ENCODE measurements around the gene DVL2. TPM values are rescaled to one million over a fixed set of nuclear protein-coding genes. Genes with fewer than 3 reads are reported as not detected.
A peak's percentile ranks its signal among the peaks of the same experiment; 100 is the strongest.

Gene DVL2
- total RNA-seq, 1 donor: 106 TPM

DNA sequence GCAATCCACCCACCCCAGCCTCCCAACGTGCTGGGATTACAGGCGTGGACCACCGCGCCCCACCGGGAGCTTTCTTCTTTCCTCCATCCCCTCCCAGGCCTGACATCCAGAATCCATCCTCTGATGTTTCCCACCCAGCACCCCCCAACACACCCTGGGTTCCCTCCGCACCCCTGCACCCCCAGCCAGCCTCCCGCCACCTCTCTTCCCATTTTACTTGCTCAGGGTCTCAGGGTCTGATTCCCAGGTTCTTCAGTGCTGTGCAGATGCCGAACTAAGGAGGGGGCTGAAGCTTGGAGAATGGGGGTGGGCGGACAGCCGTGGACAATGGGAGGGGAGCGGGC lies 55.4 kb downstream of the DVL2 start:
- H2AFZ ChIP-seq (ENCODE audit: low read length): no peak overlapping the region
- H3K9me3 ChIP-seq (ENCODE audit: low read depth, low read length): no peaks in the 10 kb centered on the region
- no peak for DNase-seq (ENCODE audit: insufficient read length, low spot score, missing footprints)
- TF ChIP-seq, protein P1, sequence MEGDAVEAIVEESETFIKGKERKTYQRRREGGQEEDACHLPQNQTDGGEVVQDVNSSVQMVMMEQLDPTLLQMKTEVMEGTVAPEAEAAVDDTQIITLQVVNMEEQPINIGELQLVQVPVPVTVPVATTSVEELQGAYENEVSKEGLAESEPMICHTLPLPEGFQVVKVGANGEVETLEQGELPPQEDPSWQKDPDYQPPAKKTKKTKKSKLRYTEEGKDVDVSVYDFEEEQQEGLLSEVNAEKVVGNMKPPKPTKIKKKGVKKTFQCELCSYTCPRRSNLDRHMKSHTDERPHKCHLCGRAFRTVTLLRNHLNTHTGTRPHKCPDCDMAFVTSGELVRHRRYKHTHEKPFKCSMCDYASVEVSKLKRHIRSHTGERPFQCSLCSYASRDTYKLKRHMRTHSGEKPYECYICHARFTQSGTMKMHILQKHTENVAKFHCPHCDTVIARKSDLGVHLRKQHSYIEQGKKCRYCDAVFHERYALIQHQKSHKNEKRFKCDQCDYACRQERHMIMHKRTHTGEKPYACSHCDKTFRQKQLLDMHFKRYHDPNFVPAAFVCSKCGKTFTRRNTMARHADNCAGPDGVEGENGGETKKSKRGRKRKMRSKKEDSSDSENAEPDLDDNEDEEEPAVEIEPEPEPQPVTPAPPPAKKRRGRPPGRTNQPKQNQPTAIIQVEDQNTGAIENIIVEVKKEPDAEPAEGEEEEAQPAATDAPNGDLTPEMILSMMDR (IDR thresholded peaks at IDR 0.05; ENCODE audit: extremely low read depth, low read depth, low read length): no peak
- no peak overlapping the region for H3K27ac ChIP-seq (ENCODE audit: low read depth, low read length)
- H3K4me1 ChIP-seq (ENCODE audit: insufficient read depth, low read length): peaks cover 18% of the 10 kb centered on the region
- no peaks in the 10 kb centered on the region for H3K79me2 ChIP-seq (ENCODE audit: insufficient read depth, low read length)
- H3K36me3 ChIP-seq (ENCODE audit: insufficient read depth, low read length): no peaks in the 10 kb centered on the region
- H3K4me3 ChIP-seq (ENCODE audit: insufficient read depth, low read length): no peak overlapping the region
- no peak overlapping the region for H3K4me2 ChIP-seq (ENCODE audit: insufficient read depth, low read length)
- H3K27me3 ChIP-seq (ENCODE audit: insufficient read depth, low read length): peaks cover 4% of the 10 kb centered on the region
- no peaks in the 10 kb centered on the region for H4K20me1 ChIP-seq (ENCODE audit: insufficient read depth, low read length)

GRCh38 chr17:7177954-7178477 lies 56.3 kb downstream of the DVL2 start:
- Histone ChIP-seq H2AFZ (ENCODE audit: low read length) (peak overlapping the region; percentile 79), H3K4me2 (ENCODE audit: insufficient read depth, low read length) (peak overlapping the region; percentile 87), H4K20me1 (ENCODE audit: insufficient read depth, low read length) (no peaks in the 10 kb centered on the region), H3K79me2 (ENCODE audit: insufficient read depth, low read length) (no peaks in the 10 kb centered on the region), H3K27ac (ENCODE audit: low read depth, low read length) (no peak overlapping the region), H3K27me3 (ENCODE audit: insufficient read depth, low read length) (peaks cover 4% of the 10 kb centered on the region), H3K36me3 (ENCODE audit: insufficient read depth, low read length) (no peaks in the 10 kb centered on the region), H3K4me1 (ENCODE audit: insufficient read depth, low read length) (peaks cover 18% of the 10 kb centered on the region), H3K9me3 (ENCODE audit: low read depth, low read length) (no peaks in the 10 kb centered on the region), H3K4me3 (ENCODE audit: insufficient read depth, low read length) (peak overlapping the region; percentile 72)
- TF ChIP-seq, protein P1 (IDR thresholded peaks at IDR 0.05; ENCODE audit: extremely low read depth, low read depth, low read length): no peak
- peak; percentile 69 for DNase-seq (ENCODE audit: insufficient read length, low spot score, missing footprints)

DNA sequence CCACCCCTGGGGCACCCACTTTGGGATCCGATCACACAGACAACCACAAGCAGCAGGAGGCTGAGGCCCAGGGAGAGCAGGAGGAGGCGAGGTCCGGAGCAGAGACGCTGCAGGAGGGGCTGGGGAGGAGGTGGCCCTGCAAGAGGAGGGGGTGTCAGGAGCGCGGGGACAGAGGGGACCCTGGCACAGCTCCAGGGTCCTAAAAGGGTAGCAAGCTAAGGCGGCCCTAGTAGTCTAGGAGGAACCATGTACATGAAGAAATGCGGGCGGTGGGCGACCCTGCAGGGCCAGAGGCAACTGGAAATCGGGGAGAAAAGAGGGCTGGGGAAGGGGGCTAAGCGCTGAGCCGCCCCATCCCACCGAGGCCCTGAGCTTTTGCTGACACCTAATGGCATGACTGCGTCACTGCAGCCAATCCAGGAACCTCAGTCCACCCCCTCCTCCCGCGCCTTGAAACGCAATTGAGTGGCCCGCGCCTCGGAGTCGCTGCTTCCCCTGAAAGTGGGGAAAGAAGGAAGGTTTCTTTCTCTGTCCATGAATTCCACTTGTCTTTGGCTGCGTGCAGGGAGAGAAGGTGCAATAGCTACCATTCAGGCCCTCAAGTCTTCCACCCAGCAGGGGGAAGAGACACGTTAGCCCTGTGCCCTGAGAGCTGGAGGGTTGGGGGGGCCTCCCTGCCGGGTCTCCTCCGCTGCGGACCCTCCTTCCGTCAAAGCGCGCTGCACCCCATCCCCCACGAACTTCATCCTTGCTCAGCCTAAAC lies 56.9 kb downstream of the DVL2 start:
- Histone ChIP-seq H3K4me2 (ENCODE audit: insufficient read depth, low read length) (peak overlapping the region; percentile 87), H3K4me3 (ENCODE audit: insufficient read depth, low read length) (peak overlapping the region; percentile 72), H3K27me3 (ENCODE audit: insufficient read depth, low read length) (peaks cover 4% of the 10 kb centered on the region), H3K9me3 (ENCODE audit: low read depth, low read length) (no peaks in the 10 kb centered on the region), H3K27ac (ENCODE audit: low read depth, low read length) (no peak overlapping the region), H3K4me1 (ENCODE audit: insufficient read depth, low read length) (peaks cover 18% of the 10 kb centered on the region), H2AFZ (ENCODE audit: low read length) (peak overlapping the region; percentile 79), H4K20me1 (ENCODE audit: insufficient read depth, low read length) (no peaks in the 10 kb centered on the region), H3K79me2 (ENCODE audit: insufficient read depth, low read length) (no peaks in the 10 kb centered on the region), H3K36me3 (ENCODE audit: insufficient read depth, low read length) (no peaks in the 10 kb centered on the region)
- peak; percentile 98 for DNase-seq (ENCODE audit: insufficient read length, low spot score, missing footprints)
- TF ChIP-seq, protein P1 (IDR thresholded peaks at IDR 0.05; ENCODE audit: extremely low read depth, low read depth, low read length): peak; percentile 77

DNA sequence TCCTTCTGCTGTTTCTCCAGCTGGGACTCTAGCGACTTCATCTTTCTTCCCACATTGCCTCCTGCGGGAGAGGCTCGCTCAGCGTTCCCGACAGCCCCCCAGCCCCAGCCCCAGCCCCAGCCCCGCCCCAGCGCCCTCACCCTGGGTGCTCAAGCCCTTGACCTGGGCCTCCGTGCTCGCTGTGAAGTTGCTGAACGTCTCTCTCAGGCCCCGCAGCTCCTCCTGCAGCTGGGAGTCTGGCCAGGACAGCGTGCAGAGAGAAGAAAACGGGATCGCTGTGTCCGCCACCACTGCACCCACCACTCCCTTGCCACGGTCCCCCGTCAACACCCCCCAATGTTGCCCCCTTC lies 57.5 kb downstream of the DVL2 start:
- Histone ChIP-seq H3K4me3 (ENCODE audit: insufficient read depth, low read length) (no peak overlapping the region), H4K20me1 (ENCODE audit: insufficient read depth, low read length) (no peaks in the 10 kb centered on the region), H3K36me3 (ENCODE audit: insufficient read depth, low read length) (no peaks in the 10 kb centered on the region), H3K79me2 (ENCODE audit: insufficient read depth, low read length) (no peaks in the 10 kb centered on the region), H3K27ac (ENCODE audit: low read depth, low read length) (no peak overlapping the region), H3K4me2 (ENCODE audit: insufficient read depth, low read length) (peak overlapping the region; percentile 87), H2AFZ (ENCODE audit: low read length) (no peak overlapping the region), H3K27me3 (ENCODE audit: insufficient read depth, low read length) (peaks cover 4% of the 10 kb centered on the region), H3K4me1 (ENCODE audit: insufficient read depth, low read length) (peaks cover 18% of the 10 kb centered on the region), H3K9me3 (ENCODE audit: low read depth, low read length) (no peaks in the 10 kb centered on the region)
- peak; percentile 87 for DNase-seq (ENCODE audit: insufficient read length, low spot score, missing footprints)
- TF ChIP-seq, protein P1 (IDR thresholded peaks at IDR 0.05; ENCODE audit: extremely low read depth, low read depth, low read length): no peak
